NCI-H2081 treated with DMSO at 0.1 percent for 48 hours (cell line): ENCODE results near the gene AFG3L2.

Experiments
- DNase-seq: peaks from one replicate; lab custom pipeline; 2025; lab: John Stamatoyannopoulos, UW

AFG3L2 gene

DNA sequence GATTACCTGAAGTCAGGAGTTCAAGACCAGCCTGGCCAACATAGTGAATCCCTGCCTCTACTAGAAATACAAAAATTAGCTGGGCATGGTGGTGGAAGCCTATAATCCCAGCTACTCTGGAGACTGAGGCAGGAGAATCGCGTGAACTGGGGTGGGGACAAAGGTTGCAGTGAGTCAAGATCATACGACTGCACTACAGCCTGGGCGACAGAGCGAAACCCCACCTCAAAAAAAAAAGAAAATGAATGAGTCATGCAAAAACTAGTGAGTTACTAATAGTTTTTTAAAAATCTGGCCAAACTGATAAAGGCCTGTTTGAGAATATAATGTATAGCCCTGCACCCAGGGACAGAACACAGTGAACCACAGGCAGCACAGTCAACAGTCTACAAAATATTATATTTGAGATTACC lies 17.5 kb downstream of the AFG3L2 start:
- no peak for DNase-seq

GRCh38 chr18:12352188-12352587 lies 24.8 kb downstream of the AFG3L2 start:
- no peak for DNase-seq

DNA sequence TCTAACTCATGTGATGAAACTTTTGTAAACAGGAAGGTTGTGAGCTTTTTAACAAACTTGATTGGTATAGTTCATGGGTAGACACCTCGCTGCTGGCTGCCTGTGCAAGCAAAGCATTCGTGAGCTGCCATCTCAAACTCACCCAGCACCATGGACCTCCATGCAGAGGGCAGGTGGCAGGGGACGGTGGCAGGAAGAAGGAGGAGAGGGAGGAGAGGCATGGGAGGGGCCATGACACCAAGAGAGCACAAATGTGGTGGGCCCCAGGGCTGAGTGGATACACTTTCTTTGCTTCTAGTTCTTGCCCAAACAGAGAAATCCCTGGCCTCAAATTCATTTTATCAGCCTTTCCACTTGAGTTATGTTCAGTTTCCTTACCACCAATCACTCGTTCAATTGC lies 29.1 kb downstream of the AFG3L2 start:
- DNase-seq: no peak

DNA sequence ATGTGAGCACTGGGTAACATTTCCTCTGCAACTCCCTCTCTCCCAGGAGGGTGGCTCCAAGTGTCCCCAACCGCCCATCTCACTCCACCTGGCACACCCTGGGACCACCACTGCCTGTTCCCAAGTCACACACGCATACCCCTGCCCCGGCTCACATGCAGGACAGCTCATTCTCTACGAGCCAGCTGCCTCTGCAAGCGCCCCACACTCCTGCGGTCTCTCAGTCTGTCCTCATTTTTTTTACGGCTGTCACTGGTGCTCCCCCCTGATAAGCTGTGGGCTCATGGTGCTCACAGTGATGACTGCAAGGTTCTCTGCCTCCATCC lies 30.8 kb downstream of the AFG3L2 start:
- no peak for DNase-seq

DNA sequence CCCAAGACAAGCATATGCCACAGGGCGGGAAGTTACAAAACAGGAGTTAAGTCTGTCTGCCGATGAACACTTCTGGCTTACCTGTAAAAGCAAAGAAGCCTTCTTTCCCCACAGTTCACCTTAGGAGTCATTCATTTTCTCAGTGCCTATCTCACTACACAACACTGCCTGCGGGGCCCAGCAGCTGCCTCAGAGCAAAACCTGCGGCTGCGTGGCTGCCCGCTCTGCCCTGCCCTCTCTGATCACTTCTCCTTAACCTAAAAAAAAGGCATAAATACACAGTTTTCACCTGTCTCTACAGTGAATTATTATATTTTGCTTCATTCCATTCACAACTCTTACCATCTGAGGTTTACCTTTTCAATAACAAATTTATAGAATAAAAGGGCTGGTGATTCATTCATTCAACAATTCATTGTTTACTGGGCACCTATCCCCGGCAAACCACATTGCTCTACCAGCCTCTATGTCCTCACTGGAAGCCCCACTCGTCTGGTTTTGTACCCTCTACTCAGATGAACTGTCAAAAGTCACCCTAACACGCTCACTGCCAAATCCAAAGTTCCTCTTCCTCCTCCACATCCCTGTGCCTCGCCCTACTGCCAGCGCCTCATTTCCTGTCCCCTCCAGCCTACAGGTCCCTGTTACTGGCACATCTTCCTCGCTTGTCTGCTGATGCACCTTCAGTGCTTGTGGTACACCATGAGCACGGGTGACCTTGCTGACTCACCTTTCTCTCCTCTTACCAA lies 31.4 kb downstream of the AFG3L2 start:
- no peak for DNase-seq

DNA sequence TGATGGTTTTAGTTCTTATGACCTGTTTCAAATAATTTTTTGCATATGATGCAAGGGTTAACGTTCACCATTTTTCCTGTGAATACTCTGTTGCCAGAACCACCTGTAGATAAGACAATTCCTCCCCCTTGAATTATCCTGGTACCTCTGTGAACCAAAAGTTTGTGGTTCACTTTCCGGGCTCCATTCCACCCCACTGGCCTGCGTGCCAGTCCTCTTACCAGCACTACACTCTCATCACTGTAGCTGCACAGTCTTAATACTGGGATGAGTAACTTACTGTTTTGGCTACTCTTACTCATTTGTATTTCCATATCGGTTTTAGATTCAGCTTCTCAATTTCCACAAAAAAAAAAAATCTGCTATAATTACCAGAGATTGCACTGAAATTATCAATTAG lies 34.4 kb downstream of the AFG3L2 start:
- no peak for DNase-seq

GRCh38 chr18:12340945-12341660 lies 35.9 kb downstream of the AFG3L2 start:
- no peak for DNase-seq

DNA sequence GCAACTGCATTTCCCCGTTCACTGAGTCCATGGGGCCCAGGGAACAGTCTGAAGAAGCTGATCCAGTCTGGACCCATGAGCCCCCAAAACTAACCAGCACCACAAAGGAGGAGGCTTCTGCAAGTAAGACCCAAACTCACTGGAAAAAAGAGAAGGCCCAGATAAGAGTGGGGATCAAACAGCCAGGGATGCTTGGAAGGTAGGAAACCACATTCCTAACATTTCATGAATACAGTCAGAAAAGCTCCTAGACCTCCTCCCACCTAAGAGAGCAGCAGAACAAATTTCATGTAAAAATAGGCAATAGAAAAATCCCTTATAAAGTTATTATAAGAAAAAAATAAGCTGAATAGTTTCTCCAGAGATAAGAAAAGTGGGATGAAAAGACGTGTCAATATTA lies 38.6 kb downstream of the AFG3L2 start:
- DNase-seq: no peak

- DNase-seq: no peak
Measured at GRCh38 chr18:12336887-12337286, 40.1 kb downstream of the AFG3L2 start.

DNA sequence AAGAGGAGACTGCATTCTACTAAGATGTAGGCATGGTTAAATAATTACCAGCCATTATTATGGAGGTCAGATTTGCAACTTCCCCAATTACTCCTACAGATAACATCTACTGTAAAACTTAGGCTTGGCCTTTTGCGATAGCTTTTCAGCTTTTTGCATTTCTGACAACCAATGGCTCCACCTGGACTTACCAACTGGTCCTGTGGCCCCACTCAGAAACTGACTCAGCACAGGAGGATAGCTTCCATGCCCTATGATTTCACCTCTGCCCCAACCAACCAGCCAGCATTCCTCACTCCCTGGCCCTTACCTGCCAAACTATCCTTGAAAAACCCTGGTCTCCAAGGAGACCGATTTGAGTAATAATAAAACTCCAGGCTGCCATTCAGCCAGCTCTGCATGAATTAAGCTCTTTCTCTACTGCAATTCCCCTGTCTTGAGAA lies 40.8 kb downstream of the AFG3L2 start:
- no peak for DNase-seq

DNA sequence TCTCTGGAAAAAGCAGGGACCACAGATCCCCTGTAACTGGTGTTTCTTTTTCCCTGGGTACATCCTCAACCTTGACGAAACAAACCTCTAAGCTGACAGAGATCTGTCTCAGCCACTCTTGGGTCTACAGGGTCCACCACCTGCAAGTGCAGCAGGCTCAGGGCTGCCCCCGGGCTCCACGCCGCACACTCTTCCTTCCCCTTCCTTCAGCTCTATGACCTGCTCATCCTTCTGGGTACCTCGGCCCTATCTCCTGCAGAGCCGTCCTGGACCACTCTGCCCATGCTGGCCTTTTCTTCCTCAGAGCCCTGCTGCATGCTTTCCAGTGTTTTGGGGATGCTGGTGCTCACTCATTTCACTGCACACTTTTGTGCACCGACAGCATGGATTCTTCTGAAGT lies 41.5 kb downstream of the AFG3L2 start:
- DNase-seq: no peak

DNA sequence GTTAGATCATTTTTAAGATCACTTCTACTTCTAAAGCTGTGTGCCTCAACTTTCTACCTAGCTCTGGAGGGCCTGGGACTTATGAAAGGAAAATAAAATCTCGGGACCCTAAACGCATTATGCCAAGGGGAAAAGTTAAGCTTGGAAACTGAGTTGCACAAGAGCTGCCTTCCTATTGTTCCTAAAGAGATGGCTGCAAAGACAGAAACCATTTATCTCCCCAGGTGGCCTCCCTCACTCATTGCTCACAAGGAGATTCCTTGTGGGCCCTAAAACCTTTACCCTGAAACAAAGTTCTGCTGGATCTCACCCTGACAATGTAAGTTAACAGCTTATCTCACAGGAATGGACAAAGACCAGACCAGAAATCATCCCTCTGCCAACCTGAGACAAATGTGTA lies 42.2 kb downstream of the AFG3L2 start:
- DNase-seq: no peak

- no peak for DNase-seq
Measured at GRCh38 chr18:12334366-12334808, 42.6 kb downstream of the AFG3L2 start.

DNA sequence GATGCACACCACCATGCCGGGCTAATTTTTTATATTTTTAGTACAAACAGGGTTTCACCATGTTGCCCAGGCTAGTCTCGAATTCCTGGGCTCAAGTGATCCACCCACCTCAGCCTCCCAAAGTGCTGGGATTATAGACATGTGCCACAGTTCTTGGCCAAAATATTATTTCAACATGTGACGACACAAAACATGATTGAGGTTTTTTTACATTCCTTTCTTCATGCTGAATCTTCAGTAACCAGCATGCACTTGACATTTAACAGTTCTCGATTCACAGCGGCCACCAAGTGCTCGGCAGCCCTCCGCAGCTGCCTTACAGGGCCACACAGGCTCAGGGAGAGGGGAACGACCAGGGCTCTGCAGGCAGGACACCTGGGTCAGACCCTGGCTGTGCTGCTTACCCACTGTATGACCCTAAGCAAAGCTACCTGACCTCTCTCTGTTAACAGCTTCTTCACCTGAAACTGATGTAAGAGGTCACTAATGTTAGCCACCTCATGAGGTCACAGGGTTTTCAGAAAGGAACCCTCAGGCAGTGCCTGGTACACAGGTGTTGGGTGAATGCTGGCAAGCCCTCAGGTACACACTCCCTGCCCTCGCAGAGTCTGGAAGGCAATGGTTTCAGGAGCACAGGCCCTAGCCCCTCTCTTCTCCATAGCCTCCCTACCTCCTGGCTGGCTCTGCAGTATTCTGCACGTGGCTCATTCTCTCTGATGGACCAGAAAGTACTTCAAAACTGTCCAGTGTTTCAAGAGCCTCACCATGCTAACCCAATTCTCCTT lies 43.3 kb downstream of the AFG3L2 start:
- no peak for DNase-seq

GRCh38 chr18:12330766-12331165 lies 46.3 kb downstream of the AFG3L2 start:
- DNase-seq: no peak

DNA sequence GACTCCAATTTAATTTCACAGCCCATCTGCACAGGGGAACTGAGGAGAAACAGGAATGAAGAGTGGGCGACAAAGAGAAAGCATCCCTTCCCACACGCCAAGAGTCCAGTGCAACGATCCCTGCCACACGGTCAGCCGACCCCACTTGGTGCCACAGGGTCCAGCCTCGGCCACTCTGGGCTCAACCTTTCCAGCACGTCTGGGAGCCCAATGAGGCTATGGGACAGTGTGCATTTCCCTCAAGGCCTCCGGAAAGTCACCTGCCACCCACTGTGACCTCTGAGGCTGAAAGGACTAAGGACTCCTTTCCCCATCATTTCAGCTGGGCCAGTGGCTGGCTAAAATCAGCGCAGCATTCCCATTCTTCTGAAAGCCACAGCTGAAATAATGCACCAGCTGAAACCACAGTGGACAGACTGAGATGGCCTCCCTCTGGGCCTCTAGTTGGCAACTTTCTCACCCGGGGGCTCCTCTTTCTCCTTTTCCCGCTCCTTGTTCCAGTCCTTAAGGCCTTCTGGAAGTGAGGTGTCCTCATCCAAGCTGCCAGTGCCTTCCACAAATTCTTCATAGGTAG lies 47.8 kb downstream of the AFG3L2 start:
- no peak for DNase-seq

- no peak for DNase-seq
Measured at GRCh38 chr18:12328179-12328823, 48.7 kb downstream of the AFG3L2 start.

DNA sequence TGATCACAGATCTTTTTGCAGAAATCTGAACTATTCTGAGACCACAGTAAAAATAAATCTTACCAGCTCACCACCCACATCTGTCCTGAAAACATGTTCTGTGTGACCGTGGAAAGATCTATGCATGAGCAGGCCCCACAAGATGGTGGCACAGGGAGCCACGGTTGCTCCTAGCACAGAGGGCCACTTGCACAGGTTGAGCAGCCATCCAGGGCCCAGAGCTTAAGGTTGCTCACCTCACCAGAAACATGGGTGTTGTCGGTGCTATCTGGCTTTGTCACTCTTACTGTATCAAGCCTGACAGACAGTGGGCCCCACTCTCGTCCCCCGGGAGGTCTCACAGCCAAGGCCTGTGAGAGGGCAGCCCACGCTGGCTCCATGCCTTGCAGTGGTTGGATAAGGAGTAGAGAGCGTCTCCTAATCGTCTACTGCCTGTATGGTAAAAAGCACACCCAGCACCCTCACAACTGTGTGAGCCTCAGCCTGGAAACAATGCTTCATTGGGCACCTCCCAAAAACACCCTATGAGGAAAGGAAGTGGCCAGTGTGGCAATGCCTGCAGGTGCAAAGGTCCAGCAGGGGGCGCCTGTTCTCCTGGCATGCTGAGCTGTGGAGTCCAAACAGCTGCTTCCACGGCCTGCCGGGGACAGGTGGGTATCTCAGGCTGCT lies 49.4 kb downstream of the AFG3L2 start:
- DNase-seq: no peak

GRCh38 chr18:12326711-12327460 lies 50.1 kb downstream of the AFG3L2 start:
- DNase-seq: no peak

DNA sequence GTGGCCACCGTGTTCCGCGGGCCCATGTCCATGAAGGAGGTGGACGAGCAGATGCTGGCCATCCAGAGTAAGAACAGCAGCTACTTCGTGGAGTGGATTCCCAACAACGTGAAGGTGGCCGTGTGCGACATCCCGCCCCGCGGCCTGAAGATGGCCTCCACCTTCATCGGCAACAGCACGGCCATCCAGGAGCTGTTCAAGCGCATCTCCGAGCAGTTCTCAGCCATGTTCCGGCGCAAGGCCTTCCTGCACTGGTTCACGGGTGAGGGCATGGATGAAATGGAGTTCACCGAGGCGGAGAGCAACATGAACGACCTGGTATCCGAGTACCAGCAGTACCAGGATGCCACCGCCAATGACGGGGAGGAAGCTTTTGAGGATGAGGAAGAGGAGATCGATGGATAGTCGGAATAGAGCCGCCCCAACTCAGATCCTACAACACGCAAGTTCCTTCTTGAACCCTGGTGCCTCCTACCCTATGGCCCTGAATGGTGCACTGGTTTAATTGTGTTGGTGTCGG lies 51.2 kb downstream of the AFG3L2 start:
- no peak for DNase-seq
